HG02798 (cell line): ENCODE results near the gene CHCHD6.

Source experiments
- ATAC-seq: cut with Tn5 transposase; IDR thresholded peaks from one replicate; pipeline ENCODE4 v1.9.1; 2021; ENCODE audit warnings: mild to moderate bottlenecking; ENCODE audit not compliant: unreplicated experiment, poor library complexity

CHCHD6 gene

DNA sequence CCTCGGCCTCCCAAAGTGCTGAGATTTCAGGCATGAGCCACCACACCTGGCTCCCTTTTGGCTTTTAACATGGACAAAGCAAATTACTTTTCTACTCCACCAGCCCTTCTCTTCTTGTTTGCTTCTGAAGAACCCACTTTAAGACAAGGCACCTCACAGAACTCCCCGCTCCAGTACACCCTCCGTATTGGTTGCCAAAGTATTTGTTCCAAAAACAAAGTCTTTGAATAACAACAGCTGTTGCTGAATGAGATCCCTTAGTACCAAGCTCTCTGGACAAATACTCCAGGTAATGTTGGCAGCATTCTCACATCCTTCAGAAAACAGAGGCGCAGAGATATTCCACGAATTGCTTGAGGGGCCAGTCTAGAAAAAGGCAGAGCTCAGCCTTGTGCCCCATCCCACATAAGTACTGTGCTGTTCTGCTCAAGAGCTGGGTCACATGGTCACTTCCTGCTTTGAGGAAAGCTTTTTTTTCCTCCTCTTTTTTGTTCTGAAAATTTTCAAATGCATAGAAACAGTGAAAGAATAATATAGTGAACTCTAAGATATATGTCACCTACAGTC lies 7.3 kb upstream of the CHCHD6 start:
- ATAC-seq: no peak

DNA sequence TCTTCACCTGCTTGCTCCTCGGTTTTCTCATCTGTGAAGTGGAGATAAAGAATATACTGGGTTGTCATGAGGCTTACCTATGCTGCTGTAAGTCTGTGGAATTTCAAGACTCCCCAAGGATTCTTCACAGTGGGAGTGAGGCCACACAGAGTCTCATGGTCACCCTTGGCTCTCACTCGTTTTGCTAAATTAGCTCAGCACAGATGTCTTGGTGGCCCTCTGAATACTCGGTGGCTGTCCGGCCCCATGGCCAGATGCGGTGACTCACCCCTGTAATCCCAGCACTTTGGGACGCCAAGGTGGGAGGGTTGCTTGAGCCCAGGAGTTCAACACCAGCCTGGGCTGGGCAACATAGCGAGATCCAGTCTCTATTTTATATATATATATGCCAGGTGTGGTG lies 5.0 kb upstream of the CHCHD6 start:
- no peak for ATAC-seq

DNA sequence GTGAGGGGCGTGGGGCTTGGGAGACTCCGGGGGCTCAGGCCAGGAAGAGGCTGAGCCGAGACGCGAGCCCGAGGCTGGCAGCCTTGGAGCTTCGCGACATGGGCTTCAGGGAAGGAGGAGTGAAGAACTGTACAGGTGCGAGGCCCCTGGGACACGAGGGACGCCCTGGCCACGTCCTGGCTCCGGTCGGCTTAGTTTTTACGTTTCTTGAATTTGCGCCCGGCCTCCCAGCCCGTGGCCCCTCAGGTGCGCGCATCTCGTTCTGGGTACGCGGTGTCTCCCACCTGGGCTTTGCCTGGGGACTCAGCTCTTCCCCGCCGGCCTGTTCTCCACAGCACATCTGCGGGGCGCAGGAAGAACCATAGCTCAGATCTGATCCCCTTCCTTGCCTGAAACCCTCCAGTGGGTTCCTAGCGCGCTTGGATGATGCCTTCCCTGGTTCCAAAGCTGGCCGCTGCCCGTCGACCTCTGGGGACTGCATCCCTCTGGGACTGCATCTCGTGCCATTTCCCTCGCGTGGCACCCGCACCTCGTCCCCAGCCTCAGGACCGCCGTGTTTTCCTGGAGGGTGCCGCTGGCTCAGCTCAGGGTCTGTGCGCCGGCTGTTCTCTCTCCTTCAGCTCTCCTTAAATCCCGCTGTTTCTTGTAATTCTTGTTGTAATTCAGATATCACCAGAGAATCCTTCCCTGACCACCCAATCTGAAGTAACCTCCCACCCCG lies 614 bp downstream of the CHCHD6 start:
- no peak for ATAC-seq

DNA sequence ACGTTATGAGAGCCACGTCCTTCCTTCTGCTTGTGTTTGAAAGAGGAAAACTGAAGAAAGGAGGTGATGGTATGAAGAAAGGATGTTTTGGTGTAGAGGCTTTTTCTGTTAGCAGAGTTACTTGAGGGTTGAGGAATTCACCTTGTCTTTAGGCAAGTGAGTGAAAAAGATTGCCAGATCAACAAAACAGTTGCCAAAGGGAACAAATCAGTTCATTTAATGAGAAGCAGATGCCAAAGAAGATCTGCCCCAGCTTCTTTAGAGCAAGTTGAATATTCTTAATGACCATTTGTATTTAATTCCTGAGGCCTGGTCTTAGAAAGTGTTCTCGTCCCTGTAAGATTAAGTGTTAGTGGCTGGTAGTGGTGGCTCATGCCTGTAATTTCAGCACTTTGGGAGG lies 2.6 kb downstream of the CHCHD6 start:
- no peak for ATAC-seq

DNA sequence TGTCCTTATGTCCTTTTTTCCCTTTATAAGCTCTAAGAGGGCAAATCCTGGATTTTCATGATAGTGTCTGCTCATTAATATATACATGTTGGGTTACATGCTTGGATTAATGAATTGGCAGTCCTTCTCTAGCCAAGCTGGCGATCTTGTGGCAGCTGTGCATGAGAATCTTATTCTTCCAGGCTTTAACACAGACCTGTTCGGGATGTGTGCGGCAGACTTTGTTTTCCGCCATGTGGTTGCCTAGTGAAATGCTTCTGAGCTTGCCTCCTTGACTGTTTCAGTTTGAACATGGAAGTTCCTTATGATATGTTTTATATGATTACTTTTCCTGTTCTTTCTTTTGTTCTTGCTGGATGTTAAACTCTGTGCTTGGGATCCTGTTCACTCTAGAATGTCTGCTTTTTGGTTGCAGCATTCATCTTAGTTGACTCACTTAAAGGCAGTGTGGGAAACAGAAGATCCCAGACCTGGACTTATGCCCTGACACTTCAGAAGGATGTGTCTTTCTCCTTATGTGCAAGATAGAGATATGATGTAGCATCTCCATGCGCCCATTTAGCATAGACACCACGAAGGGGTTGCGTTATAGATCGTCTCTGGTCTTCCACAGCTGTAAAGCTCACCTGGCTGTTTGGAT lies 7.2 kb downstream of the CHCHD6 start:
- ATAC-seq: no peak

DNA sequence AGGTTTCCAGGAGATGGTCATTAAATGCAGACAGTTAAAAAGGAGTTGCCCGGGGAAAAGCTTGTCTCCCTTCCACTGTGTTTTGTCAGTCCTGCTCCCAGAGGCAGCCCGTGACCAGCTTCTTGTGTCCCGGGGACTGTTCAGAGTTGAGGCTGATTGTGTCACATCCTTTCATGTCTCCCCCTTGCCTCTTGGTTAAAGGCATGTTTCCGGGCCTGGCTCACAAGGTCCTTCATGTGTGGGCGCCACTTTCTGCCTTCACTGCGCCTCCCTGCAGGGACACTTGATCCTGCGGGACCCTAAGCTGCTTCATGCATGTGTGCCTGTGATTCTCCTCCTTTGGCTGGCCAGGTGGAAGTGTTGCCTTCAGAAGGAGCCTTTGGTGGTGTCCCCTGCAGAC lies 9.2 kb downstream of the CHCHD6 start:
- no peak for ATAC-seq

DNA sequence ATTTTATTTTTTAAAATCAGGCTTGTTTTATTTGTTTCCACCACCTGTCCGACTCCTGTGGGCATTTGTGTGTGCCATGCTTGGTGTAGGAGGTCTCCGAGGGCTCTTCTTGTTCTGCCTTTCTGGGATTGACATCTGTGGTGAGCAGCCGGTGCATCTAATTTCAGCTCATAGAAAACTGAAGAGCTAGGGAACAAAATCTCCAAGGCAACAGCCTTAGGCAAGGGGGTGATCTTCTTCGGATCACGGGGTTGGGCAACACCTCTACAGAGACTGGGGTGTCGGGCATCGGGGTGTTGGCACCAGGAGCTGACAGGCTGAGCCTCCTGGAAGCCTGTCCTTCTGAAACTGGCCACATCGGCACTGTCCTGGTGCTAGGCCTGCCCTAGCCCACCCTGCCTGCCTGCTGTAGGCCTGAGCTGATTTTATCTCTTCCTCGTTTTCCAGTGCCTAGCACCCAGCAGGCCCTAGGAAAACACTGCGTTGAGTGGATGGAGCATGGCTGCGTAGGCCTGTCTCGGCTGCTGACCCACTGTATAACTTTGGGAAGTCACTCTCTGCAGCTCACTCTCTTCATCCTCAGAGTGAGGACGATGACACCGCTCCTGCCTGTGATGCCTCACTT lies 10.3 kb downstream of the CHCHD6 start:
- no peak for ATAC-seq

DNA sequence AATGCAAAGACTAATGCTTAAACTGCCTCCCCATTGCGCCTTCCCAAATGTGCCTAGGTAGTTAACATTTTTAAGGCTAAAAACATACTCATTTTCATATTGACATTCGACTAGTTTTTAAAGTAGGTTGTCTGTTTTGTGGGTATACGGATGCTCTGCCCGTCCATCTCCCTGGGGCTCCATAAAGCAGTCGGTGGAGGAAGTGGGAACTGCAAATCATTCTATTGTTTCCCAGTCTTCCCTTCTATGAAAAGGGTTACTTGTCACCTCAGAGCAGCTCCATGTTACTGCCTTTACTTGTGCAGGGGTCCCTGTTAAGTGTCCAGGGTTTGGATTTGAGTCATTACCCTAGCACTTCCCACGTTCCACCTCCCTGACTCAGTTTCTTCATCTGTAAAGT lies 10.9 kb downstream of the CHCHD6 start:
- ATAC-seq: no peak

DNA sequence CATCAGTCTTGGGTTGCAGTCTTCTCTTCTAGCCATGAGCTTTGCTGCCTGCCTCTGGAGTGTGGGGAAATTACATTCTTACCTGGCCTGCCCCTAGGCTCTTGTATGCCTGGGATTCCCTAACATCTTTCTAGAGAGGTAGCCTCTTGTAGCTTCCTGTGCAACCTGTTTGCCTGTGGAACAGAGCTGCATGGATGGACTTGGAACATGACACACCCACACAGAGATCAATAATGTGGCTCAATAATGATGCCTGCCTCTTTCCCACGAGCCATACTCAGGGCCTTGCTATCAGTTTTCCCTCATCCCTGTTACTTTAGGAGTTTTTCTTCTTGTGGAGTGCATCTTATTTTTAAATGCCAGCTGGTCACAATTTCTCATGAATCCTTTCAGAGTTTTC lies 11.4 kb downstream of the CHCHD6 start:
- no peak for ATAC-seq

DNA sequence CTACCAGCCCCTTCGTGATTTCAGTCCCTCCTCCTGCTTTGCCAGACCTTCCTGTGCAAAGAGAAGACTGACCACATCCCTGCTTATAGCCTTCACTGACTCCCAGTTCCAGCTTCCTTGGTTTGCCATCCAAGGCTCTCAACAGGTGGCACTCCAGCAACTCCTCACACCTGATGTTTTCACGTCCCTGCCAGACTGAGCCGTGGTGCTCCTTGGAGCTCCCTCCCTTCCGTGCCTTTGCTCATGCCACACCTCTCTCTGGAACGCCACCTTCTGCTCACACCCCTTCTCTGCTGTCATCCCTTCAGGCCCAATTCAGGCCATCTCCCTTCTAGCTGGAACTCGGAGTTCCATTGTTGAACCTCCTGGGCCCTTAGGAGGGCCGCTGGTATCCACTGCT lies 12.0 kb downstream of the CHCHD6 start:
- no peak for ATAC-seq

DNA sequence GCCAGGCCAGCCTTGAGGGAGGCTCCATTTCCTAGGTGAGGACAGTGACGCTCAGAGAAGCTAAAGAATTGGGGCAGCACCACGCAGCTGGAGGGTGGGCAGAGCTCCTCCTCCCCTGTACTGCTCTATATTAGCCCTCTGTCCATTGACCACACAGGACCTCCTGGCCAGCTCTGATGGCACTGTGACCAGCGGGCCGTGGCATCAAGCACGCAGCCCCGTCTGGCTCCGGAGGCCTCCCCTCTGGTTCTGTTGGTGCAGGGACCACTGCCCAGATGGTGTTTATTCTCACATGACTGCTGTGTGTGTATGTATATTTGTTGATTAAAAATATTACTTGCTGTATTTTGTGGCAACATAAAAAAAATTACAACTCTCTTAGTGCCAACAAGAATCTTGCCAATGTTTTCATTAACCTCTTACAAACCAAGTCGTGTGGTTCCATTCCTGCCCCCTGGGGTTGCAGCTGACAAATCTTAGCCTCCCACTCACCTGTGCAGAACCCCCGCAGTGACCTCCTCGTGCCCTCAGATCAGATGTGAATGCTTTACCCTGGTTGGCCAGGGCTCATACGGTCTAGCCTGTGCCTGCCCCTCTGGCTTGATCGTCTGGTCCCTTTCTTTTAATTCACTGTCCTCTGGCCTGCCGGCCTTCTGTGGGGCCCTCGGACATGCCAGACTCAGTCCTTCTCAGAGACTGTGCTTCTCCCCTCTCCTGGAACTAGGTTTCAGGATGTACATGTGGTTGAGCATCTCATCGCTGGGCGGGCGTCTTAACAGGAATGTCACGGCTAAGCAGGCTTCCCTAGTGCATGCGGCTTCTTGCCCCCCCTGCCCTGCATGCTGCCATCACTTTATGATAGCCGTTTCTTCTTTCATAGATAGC lies 14.8 kb downstream of the CHCHD6 start:
- no peak for ATAC-seq

DNA sequence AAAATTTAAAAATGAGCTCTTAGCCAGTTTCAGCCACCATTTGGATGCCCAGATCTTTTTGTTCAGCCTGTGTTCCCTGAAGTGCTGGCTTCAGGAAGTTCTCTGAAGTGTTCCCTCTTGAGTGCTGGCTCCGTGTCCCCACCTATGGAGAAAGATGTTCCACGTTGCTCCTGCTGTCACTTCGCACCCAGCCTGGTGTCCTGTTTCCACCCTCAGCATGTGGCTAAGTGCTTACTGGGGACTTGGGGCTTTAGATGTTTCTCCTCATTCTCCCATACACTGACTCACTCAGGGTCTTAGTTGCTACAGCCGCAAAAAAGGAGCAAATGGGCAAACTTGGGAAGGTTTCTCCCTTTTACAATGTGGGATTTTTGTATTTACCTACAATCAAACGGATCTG lies 16.6 kb downstream of the CHCHD6 start:
- no peak for ATAC-seq

DNA sequence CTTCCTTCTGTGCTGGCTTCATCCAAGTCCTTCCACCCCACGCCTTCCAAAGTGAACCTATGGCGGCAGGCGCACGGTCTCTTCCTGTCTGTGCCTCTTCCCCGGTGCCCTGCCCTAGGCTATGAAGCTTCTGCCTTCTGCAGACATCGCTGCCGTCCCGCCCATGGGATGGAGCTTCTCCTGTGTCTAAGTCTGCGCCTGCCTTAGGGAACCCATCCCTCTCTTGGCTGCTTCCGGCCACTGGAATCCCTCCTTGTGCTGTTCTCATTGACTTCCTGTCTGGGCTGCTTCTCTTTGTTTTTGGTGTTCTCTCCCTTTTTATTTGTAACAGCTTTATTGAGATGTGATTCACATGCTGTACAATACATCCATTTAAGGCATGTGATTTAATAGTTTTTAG lies 17.2 kb downstream of the CHCHD6 start:
- ATAC-seq: no peak

DNA sequence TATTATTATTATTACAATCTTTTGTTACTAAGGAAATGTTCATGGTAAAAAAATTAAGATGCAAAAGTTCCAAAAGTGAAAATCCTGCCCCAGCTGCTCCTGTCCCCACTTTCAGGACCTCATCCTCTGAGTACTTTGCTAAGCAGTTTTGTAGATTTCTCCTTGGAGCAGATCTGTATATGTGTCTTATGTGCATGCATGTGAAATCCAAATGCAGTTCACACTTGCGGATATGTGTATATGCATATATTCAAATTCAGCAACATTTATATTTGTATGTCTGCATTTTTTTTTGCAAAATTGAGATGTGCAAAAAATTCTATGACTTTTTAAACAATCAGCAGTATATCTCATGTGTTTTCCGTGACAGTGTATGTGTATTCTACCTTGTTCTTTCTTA lies 19.2 kb downstream of the CHCHD6 start:
- no peak for ATAC-seq

DNA sequence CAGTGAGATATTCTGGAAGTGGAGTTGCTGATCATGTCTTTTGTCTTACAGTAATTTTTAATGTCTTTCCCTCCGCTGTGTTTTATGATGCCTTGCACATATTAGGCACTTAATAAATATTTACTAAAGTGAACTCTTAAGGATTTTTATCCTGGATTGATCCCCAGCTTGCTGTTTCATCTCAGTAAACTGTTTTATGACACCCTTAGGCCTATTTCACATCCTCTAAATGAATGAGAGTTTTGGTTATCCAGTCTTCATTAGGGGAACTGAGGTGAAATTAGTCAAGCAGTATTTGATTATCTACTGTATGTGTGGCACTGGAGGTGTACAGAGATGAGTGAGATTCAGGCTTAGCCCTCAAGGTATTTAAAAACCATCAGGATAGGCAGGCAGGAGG lies 19.8 kb downstream of the CHCHD6 start:
- no peak for ATAC-seq

DNA sequence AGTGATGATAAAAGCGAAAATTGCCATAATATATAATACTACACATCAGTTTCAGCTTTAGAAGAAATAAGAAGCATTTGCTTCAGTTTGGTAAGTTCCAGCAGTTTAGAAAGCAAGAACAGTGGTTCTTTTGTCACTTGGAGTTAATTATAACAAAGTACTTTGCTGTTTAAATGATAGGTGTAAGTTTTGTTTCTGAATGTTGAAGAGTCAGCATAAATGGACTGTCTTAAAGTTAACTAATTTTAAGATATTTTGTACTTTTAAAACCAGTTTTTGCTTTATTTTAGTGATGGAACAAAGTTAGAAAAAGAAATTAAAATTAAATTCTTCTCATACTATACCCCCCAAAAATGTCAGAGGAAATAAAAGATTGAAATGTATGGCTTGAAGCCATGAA lies 24.6 kb downstream of the CHCHD6 start:
- no peak for ATAC-seq

DNA sequence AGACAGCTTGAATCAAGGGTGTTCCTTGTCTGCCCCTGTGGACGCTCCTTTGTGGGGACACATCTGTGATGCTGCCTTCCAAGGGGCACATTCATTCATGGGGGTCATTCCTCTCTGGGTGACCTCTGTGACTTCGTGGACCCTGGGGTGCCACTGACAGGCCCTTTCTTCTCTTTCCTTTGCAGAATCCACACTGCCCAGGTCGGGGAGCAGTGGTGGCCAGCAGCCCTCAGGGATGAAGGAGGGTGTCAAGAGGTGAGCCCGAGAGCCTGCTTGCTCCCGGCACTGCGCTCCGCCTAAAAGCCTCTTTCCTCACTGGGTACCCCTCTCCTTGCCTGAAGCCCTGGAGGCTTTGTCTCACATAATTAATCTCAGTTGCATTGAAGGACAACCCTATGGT lies 26.3 kb downstream of the CHCHD6 start:
- no peak for ATAC-seq

DNA sequence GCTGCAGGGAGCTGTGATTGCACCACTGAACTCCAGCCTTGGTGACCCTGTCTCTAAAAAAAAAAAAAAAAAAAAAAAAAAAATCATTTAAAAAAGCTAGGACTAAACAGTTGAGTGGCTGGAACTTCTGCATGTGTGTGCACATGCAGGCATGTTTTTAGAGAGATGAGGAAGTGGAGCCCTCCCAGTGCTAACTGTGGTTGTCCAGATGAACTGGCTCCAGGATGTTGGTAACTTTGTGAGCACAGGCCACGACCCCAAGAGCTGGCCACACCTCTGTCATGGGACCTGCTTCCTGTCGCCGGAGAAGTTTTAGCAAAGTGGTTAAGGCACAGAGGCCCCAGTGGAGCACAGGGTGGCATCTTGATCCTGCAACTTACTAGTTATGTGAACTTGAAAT lies 27.0 kb downstream of the CHCHD6 start:
- no peak for ATAC-seq

DNA sequence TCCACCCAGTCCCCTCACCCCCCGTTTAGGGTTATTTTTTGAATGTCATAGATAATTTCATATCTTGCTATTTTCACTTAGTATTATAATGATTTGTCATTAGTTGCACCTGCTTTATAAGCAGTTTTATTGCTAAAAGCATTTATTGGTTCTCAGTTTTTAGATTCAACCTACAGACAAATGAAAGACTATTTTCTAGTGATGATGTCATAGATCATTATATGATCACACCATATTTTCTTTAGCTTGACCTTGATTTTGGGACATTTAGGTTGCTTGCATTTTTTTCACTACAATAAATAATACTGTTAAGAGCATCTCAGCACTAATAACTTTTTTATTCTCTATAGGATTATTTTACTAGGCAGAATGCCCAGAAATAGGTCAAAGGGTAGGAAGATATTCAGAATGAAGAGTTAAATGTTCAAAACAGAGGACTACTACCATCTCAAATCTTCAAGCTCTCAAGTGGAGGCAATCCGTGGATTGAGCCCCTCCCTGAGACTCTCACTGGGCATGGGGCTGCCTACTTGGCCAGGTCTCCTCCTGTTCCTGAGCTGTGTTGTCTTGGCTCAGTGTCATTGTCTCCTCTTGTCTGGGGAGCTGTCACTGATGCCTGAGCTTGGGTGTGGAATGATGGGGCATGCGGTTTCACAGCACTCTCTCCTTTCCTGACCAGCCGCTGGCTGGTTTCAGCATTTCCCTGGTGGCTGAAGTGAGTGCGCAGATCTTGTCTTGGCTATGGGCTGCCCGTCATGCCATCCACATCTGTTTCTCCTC lies 28.4 kb downstream of the CHCHD6 start:
- ATAC-seq: no peak

DNA sequence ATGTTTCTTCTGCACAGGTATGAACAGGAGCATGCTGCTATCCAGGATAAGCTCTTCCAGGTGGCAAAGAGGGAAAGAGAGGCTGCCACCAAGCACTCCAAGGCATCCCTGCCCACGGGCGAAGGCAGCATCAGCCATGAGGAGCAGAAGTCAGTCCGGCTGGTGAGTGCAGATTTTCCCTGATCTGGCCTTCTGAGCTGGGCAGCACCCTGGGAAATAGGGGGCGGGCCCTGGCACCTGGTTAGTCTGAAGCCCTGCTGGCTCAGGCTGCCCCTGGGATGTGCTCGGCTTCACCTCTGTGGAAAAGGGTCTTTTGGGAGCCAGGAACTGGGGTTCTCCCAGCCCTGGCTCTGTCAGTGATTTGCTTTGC lies 29.0 kb downstream of the CHCHD6 start:
- ATAC-seq: no peak
